HG03575 (cell line): ENCODE results near the gene PDCD2L.
"Not testable (repeated sequence)": the region's sequence is repeated elsewhere in the genome, so short reads cannot be mapped to it uniquely, and the experiment has no call there.

Source experiments
- ATAC-seq: cut with Tn5 transposase; IDR thresholded peaks from one replicate; pipeline ENCODE4 v1.9.1; 2021; ENCODE audit not compliant: unreplicated experiment, insufficient number of reproducible peaks, low FRiP score; ENCODE audit errors: extremely low read depth

Gene PDCD2L

DNA sequence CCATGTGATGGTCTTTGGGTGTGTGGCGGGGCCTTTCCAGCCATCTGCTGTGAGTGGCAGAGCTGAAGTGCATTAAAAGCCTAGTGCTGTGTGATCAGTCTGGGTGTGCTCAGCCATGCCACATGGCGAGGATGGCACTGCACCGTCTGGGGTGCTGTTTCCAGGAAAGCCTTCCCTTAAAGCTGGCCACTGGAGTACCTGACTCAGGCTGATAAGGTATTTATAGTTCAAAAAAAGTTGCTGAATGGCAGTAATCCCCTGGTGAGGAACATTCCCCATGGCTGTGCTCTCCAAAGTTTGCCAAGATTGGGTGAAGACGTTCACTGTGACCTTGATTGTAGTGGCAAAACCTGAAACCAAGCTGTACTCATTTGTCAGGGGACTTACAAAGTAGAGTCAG is 33.2 kb upstream of the PDCD2L start:
- ATAC-seq = no peak

DNA sequence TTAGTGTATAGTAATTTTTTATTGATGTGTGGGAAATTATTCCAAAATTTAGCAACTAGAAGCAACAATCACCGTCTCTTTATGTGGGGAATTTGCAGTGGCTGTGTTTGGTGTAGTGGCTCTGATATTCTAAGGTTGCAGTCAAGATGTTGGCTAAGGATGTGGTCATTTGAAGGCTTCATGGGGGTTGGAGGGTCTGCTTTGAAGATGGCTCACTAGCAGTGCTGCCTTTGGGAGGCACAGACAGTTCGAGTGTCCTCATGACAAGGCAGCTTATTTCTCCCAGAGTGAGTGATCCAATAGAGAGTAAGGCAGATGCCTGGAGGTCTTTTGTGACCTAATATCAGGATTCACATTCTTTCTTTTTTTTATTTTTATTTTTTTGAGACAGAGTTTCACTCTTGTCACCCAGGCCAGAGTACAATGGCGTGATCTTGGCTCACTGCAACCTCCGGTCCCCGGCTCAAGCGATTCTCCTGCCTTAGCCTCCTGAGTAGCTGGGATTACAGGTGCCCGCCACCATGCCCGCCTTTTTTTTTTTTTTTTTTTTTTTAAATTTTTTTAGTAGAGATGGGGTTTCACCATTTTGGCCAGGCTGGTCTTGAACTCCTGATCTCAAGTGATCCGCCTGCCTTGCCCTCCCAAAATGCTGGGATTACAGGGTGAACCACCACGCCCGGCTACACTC is 30.5 kb upstream of the PDCD2L start:
- no peak for ATAC-seq

DNA sequence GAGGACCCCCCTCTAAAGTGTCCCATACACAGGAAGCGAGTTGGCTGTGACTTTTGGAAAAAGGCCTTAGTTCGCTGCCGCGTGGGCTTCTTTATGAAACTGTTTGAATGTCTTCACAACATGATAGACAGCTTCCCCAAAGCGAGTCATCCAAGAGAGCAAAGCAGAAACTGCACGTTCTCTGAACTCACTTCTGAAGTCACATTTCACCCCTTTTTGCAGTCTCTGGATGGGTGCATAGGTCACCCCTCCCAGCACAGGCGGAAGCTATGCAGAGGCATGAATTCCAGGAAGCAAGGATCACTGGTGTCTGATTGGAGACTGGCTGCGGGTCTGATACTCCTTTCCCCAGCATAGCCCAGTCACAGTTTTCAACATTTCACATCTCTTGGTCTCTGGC is 28.6 kb upstream of the PDCD2L start:
- ATAC-seq = no peak

DNA sequence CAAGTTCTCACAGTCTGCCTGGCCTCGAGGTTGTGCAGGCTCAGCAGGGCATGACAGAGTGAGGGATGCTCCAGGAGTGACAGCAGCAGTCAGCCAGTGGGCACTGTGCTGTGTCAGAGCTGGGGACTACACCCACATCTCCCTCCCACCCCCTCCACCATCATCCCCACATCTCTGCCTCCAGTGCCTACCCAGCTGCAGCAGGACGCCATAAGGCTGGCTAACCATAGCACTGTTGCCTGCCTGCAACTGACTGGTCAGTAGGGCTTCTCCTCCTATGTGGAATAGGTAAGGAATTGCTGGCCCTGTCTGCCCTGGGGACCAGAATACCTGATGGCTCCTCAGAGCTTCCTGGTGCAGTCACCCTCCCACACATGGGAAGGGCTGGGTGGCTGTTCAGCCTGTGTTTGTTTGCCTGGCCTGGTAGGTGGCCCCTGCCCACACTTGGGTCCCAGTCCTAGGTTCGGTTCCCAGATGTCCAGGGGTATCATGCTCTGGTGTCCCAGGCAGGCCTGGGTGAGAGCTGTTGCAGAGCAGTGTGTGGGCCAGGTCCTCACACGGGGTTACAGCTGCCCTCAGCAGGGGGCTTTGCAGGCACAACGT is 23.5 kb upstream of the PDCD2L start:
- no peak for ATAC-seq

DNA sequence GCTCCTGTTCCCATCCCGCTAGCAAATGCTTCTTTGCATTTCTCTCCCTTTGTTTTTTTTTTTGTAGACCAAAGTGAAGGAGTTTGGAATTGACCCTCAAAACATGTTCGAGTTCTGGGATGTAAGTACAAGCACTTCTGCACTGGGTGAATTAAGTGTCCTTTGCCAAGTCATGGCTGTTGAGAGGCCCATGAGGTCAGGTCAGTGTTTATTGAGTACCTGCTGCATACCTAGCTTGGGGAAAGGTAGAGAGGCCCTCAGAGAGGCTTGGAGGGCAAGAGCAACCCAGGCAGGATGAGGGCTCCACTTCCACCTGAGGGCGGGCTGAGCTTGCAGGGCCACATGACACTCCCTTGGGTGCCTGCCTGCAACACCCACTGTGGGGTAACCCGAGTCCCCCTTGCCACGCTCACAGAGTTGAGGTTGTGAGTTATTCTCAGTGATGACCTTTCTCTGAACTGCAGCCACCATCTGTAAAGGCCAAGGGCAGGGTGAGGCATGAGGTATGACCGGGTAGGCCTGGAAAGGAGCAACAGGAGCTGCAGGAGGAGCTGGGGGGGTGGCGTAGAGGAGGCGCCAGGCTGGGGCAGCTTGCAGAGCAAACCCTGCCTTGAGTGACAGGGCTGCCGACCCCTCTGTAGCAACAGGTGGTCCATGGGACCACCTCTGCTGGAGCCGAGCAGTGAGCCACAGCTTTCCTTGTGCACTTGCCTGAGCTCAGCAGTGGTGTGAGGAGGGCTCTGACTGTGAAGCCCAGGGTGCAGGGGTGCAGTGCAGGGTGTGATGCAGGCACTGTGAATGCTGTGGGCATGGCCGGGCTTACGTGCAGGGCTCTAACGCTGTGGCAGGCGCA is 22.6 kb upstream of the PDCD2L start:
- no peak for ATAC-seq

DNA sequence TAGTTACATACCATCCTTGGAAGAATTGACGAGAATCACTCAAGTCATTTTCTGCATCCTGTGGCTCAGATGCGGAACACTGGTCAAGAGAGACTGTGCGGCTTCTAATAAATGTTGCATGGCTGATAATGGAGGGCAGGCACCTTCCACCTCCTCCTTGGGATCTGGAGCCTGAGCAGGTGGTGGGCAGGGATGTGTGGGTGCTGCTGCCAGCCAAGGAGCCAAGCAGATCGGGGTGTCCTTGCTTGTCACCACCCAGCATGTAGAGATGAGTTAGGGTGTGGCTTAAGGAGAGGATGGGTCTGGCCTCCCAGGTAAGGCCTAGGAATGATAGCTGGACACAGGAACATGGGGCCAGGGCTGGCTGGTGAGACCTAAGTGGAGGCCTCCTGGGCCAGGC is 21.7 kb upstream of the PDCD2L start:
- no peak for ATAC-seq

DNA sequence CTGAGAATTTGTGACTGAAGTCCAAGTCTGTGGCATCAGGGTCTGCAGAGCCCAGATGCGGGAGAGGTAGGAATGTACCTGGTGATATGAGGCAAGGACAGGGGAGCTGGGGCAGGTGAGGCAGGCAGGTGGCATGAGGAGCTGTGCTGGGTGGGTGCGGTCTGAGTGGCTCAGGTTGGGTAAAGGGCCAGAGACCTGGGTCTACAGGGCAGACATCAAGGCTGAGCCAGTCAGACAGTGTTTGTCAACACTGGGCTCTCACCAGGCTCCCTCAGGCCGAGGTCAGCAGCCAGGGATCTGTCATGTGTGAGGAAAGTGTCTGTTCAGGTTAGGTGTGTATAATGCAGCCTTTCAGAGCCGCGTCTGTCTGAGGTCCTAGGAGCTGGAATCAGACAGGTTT is 20.6 kb upstream of the PDCD2L start:
- ATAC-seq = no peak

DNA sequence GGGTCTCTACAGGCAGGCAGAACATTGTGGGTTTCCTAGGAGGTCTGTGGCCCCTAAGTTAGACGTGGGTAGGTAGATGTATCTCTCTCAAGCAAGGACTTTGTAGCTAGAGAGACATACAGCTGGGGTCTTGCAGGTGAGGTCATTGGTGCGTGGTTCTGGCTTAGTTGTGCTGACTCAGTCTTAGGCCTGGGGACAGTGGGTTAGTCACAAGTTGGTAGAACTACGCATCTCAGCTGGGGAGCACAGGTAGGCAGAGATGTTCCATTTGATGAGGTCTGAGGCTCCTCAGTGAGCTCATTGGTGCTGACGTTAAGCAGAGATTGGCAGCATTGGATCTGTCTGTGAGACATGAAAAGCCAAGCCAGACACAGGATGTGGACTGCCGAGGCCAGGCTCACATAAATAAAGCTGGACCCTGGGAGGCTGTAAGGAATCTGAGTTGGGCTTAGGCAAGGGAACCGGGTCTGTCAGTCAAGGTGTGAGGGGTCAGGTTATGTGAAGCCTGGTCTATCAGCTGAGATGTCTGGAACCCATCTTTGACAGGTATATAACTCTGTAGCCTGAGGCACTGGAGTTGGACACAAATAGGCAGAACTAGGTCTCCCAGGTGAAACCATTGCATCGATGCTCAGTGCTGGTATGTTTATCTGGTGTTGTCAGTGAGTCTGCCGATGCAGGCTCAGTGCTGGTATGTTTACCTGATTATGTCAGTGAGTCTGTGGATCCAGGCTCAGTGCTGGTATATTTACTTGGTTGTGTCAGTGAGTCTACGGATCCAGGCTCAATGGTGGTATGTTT is 17.4 kb upstream of the PDCD2L start:
- ATAC-seq = no peak

DNA sequence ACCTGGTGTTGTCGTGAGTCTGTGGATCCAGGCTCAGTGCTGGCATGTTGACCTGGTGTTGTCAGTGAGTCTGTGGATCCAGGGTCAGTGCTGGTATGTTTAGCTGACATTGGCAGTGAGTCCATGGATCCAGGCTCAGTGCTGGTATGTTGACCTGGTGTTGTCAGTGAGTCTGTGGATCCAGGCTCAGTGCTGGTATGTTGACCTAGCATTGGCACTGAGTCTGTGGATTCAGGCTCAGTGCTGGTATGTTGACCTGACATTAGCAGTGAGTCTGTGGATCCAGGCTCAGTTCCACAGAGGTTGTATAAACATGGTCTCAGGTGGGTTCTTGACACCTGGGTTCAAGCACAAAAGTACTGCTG is 16.8 kb upstream of the PDCD2L start:
- no peak for ATAC-seq

DNA sequence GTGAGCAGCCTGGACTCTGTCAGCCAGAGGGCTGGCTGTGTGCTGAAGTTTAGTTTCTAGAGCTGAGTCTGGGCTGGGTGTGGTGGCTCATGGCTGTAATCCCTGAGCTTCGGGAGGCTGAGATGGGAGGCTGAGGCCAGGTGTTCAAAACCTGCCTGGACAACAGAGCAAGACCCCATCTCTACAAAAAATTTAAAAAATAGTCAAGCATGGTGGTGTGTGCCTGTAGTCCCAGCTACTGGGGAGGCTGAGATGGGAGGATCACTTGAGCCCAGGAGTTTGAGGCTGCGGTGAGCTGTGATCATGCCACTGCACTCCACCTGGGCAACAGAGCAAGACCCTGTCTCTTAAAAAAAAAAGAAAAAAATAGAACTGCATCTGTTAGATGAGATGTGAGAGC is 15.5 kb upstream of the PDCD2L start:
- not testable (repeated sequence) for ATAC-seq

DNA sequence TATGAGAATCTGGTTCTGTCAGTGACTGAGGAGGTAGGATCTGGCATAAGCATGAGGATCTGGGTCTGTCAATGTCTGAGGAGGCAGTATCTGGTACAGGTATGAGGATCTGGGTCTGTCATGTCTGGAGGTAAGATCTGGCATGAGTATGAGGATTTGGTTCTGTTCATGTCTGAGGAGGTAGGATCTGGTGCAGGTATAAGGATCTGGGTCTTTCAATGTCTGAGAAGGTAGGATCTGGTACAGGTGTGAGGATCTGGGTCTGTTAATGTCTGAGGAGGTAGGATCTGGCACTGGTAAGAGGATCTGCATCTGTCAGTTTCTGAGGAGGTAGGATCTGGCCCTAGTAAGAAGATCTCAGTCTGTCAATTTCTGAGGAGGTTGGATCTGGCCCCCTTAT is 12.4 kb upstream of the PDCD2L start:
- no peak for ATAC-seq

DNA sequence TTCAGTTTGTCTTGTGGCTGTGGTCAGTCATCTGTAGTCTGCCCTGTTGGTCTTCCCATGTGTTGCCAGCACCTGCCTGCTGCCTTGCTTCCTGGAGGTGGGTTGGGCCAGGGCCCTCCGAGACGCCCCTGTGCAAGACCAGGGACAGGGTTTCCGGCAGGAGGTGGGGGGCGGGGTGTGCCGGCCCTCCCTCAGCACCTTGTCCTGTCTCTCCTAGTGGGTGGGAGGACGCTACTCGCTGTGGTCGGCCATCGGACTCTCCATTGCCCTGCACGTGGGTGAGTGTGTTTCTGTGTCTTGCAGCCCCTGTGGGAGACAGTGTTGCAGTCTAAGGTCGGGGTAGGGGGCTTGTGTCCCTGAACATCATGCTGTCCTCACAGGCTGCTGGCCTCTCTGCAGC is 11.2 kb upstream of the PDCD2L start:
- no peak for ATAC-seq

DNA sequence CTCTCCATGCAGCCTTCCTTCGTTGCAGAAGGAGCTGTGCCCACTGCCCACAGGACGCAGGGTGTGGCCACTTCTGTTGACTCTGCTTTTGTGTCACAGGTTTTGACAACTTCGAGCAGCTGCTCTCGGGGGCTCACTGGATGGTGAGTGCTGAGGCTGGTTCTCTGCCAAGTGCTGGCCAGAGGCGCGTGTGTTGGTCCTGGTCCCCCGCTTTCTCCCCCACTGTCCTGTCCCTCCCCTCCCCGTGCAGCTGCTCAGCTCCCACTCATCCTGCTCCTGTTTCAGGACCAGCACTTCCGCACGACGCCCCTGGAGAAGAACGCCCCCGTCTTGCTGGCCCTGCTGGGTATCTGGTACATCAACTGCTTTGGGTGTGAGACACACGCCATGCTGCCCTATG is 10.6 kb upstream of the PDCD2L start:
- no peak for ATAC-seq

DNA sequence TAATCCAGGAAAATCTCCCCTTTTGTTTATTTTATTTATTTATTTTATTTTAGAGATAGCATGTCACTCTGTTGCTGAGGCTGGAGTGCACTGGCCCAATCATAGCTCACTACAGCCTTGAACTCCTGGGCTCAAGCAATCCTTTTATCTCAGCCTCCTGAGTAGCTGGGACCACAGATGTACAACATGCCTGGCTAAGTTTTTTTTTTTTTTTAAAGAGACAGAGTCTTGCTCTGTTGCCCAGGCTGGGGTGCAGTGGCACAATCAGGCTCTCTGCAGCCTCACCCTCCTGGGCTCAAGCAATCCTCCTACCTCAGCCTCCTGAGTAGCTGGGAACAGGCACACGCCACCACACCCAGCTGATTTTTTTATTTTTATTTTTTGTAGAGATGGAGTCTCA is 6.3 kb upstream of the PDCD2L start:
- ATAC-seq = no peak

DNA sequence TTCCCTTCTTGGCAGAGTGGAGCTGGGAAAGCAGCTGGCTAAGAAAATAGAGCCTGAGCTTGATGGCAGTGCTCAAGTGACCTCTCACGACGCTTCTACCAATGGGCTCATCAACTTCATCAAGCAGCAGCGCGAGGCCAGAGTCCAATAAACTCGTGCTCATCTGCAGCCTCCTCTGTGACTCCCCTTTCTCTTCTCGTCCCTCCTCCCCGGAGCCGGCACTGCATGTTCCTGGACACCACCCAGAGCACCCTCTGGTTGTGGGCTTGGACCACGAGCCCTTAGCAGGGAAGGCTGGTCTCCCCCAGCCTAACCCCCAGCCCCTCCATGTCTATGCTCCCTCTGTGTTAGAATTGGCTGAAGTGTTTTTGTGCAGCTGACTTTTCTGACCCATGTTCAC is 4.3 kb upstream of the PDCD2L start:
- no peak for ATAC-seq

DNA sequence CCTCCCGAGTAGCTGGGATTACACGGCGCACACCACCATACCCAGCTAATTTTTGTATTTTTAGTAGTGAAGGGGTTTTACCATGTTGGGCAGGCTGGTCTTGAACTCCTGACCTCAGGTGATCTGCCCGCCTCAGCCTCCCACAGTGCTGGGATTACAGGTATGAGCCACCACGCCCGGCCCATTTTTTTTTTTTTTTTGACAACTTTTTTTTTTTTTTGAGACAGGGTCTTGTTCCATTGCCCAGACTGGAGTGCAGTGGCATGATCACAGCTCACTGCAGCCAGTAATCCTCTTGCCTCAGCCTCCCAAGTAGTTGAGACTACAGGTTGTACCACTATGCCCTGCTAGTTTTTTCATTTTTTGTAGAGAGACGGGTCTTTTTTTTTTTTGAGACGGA is 3.4 kb upstream of the PDCD2L start:
- not testable (repeated sequence) for ATAC-seq

DNA sequence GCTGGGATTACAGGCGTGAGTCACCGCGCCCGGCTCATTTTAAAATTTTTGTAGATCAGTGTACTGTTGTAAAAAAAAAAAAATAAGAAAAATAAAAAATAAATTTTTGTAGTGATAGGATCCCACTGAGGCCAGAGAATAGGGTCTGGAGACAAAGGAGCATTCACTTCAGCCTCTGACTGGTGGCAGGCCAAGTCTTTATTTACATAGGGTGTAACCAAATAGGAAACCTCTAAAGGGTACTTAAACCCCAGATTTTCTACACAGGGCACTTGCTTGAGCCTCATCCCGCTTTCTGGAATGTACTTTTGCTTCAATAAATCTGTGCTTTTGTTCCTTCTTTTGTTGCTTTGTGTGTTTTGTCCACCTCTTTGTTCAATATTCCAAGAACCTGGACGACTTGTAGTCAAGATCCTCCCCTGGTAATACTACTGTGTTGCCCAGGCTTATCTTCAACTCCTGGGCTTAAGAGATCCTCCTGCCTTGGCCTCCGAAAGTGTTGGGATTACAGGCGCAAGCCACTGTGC is 2.1 kb upstream of the PDCD2L start:
- no peak for ATAC-seq

DNA sequence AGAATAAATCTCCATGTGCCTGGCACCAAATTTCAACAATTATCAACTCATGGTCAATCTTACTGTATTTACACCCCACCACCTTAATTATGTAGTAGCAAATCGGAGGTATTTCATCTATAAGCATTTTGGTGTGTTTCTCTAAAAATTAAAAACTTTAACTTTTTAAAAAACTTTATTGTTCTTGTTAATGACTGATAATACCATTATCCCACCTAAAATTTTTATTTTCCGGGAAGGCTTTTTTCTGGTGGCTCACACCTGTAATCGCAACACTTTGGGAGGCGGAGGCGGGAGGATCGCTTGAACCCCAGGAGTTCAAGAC is 453 bp upstream of the PDCD2L start:
- ATAC-seq = no peak

DNA sequence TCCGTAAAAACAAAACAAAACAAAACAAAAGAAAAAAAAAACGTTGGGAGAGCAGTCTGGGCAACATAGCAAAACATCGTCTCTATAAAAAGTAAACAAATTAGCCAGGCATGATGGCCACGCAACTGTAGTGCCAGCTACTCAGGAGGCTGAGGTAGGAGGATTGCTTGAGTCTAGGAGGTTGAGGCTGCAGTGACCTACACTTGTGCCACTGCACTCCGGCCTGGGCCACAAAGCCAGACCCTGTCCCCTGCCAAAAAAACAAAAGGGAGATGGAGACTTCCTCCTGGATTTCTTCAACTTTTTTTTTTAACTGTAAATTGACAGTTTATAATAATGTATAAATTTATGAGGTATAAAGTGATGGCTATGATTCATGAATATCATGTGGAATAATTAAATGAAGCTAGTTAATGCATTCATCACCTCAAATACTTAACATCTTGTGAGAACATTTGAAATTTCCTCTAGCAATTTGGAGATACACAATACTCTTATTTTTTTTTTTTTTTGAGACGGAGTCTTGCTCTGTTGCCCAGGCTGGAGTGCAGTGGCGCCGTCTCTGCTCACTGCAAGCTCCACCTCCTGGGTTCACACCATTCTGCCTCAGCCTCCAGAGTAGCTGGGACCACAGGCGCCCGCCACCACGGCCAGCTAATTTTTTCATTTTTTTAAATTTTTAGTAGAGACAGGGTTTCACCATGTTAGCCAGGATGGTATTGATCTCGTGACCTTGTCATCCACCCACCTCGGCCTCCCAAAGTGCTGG is 1.9 kb downstream of the PDCD2L start:
- ATAC-seq = no peak
